Left colon (tissue), 2 donors: Measurements from ENCODE around the gene MAPRE3. TPM values are rescaled to one million over a fixed set of nuclear protein-coding genes. Genes with fewer than 3 reads are reported as not detected.
"Not testable (repeated sequence)": the region's sequence is repeated elsewhere in the genome, so short reads cannot be mapped to it uniquely, and the experiment has no call there.

ENCODE experiments used
- ATAC-seq: fragments of 200-7000 bp; cut with Tn5 transposase; one replicate; pipeline ENCODE4 v1.9.1; 2020; ENCODE audit warnings: mild to moderate bottlenecking, moderate library complexity
- DNase-seq, 2 donors: peaks; one replicate each; pipeline ENCODE4 v3.0.0-alpha.2; 2020
- intact Hi-C, 2 donors: fragments of 100-400 bp; cut with DNase I in 1 of 2; cut with micrococcal nuclease in 1 of 2; formaldehyde crosslinking; loops; one replicate each; pipeline versions ENCODE4 v1.11.2 to v1.14.0; 2022; cut with DNase I, micrococcal nuclease
- long read RNA-seq: library from polyadenylated mRNA; unstranded; transcript quantifications from one replicate; pipeline ENCODE4 v2.0.0, GENCODE V29; 2021
- total RNA-seq, 2 donors: library from RNA; stranded (reverse); fragmentation: NEBNext Ultra II Directional; extraction: Animal tissue kit (Norgen Biotek cat#: 25700); gene quantifications; one replicate each; pipeline ENCODE4 v1.2.1, GENCODE V29; 2021
- donor health status: DM: no; HTN: no; CAD: no.
- donor health status: DM: yes; HTN: yes; CAD: no.

Gene MAPRE3
- total RNA-seq, result 10 to 100 TPM; 27.9 to 31.4 TPM
- long read RNA-seq, partial matches to known transcripts, result 2 of 6 reads
- long read RNA-seq, other reads (novel, unspliced or antisense), result 2 of 6 reads

- peak; percentile 74 to 85 for DNase-seq
- intact Hi-C loops, result no loop called here
- peak; percentile 76 for ATAC-seq
Observed at GRCh38 chr2:26970244-26970927, at the start of gene MAPRE3. TSS of gene MAPRE3 (plus strand) at chr2:26970637. CDS start at chr2:27022219, 51,582 bp downstream.

- no peak for DNase-seq
- intact Hi-C loops, result no loop called here
- no peak for ATAC-seq
Observed at GRCh38 chr2:26921323-26921722, 49.1 kb upstream of the MAPRE3 start.

- intact Hi-C loops, result no loop called here
- ATAC-seq (peak; percentile 77), DNase-seq (peak in 1 of 2 donors; percentile 43)
Observed at GRCh38 chr2:26922405-26923188, 47.8 kb upstream of the MAPRE3 start.

- ATAC-seq, intact Hi-C loops, DNase-seq: not testable (repeated sequence)
Observed at GRCh38 chr2:26923189-26923466, 47.3 kb upstream of the MAPRE3 start.

GRCh38 chr2:26924731-26925099 is 45.7 kb upstream of the MAPRE3 start:
- intact Hi-C loops, result no loop called here
- DNase-seq (no peak), ATAC-seq (no peak)

- ATAC-seq, result no peak
- intact Hi-C loops, result no loop called here
- DNase-seq, result no peak
Observed at GRCh38 chr2:26925100-26925791, 45.2 kb upstream of the MAPRE3 start.

- no peak for ATAC-seq
- intact Hi-C loops, result no loop called here
- no peak for DNase-seq
Observed at GRCh38 chr2:26927221-26927620, 43.2 kb upstream of the MAPRE3 start.

- ATAC-seq (peak; percentile 49), DNase-seq (no peak)
Observed at GRCh38 chr2:26932974-26933373, 37.5 kb upstream of the MAPRE3 start.

GRCh38 chr2:26933431-26934334 is 36.8 kb upstream of the MAPRE3 start:
- no peak for ATAC-seq
- no peak for DNase-seq
- intact Hi-C loops, result loop anchor here in 1 of 2 donors (10.0 kb wide), 1 partner anchor 89 kb away; the partner anchor contains the start of gene DPYSL5

More at GRCh38 chr2:26932974-26933373, 37.5 kb upstream of the MAPRE3 start:
- intact Hi-C loops, result loop anchor here in 1 of 2 donors (10.0 kb wide), 1 partner anchor 88 kb away; the partner anchor contains the start of gene DPYSL5

- ATAC-seq (no peak), DNase-seq (no peak)
- intact Hi-C loops, result loop anchor here in 1 of 2 donors (10.0 kb wide), 1 partner anchor 90 kb away; the partner anchor contains the start of gene DPYSL5
Observed at GRCh38 chr2:26934335-26934724, 36.1 kb upstream of the MAPRE3 start.

- ATAC-seq (no peak), DNase-seq (no peak)
- intact Hi-C loops, result loop anchor here in 1 of 2 donors (10.0 kb wide), 1 partner anchor 90 kb away; the partner anchor contains the start of gene DPYSL5
Observed at GRCh38 chr2:26934985-26935384, 35.5 kb upstream of the MAPRE3 start.

GRCh38 chr2:26936855-26937254 is 33.6 kb upstream of the MAPRE3 start:
- intact Hi-C loops, result loop anchor here in 1 of 2 donors (10.0 kb wide), 1 partner anchor 92 kb away; the partner anchor contains the start of gene DPYSL5

GRCh38 chr2:26938399-26939118 is 31.9 kb upstream of the MAPRE3 start:
- ATAC-seq, result no peak
- no peak for DNase-seq
- intact Hi-C loops, result loop anchor here in 1 of 2 donors (10.0 kb wide), 1 partner anchor 94 kb away; the partner anchor contains the start of gene DPYSL5

More at GRCh38 chr2:26936855-26937254, 33.6 kb upstream of the MAPRE3 start:
- DNase-seq (no peak), ATAC-seq (no peak)

- ATAC-seq, result no peak
- no peak for DNase-seq
- intact Hi-C loops, result loop anchor here in 1 of 2 donors (5.0 kb wide), 1 partner anchor 93 kb away; the partner anchor contains the start of gene DPYSL5
Observed at GRCh38 chr2:26940001-26940400, 30.4 kb upstream of the MAPRE3 start.

GRCh38 chr2:26941486-26941885 is 29.0 kb upstream of the MAPRE3 start:
- intact Hi-C loops, result loop anchor here in 1 of 2 donors (5.0 kb wide), 1 partner anchor 94 kb away; the partner anchor contains the start of gene DPYSL5
- no peak for ATAC-seq

GRCh38 chr2:26942543-26943295 is 27.7 kb upstream of the MAPRE3 start:
- intact Hi-C loops, result loop anchor here in 1 of 2 donors (5.0 kb wide), 1 partner anchor 95 kb away; the partner anchor contains the start of gene DPYSL5
- ATAC-seq (peak; percentile 67), DNase-seq (peak in 1 of 2 donors; percentile 73)

More at GRCh38 chr2:26941486-26941885, 29.0 kb upstream of the MAPRE3 start:
- no peak for DNase-seq
